Measurements from ENCODE around the gene GNG14.
"Not testable (repeated sequence)": the region's sequence is repeated elsewhere in the genome, so short reads cannot be mapped to it uniquely, and the experiment has no call there.

The GNG14 gene

GRCh38 chr19:12723641-12724426 is 36.0 kb downstream of the GNG14 start, which contains the start of gene TNPO2:
TNPO2 (minus strand) TSS chr19:12723932; CDS start chr19:12720977, 2,955 bp downstream.
- in situ Hi-C loops (cut with HindIII; ENCODE audit: low sequenced_read_pairs): no loop called here

DNA sequence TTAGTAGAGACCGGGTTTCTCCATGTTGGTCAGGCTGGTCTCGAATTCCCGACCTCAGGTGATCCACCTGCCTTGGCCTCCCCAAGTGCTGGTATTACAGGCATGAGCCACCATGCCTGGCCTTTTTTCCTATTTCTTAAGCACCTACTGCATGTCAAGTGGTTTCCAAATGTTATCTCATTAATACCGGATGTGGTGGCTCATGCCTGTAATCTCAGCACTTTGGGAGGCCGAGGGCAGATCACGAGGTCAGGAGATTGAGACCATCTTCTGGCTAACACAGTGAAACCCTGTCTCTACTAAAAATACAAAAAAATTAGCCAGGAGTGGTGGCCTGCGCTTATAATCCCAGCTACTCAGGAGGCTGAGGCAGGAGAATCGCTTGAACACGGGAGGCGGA is 37.8 kb downstream of the GNG14 start:
- in situ Hi-C loops (cut with HindIII; ENCODE audit: low sequenced_read_pairs): not testable (repeated sequence)

- in situ Hi-C loops (cut with HindIII; ENCODE audit: low sequenced_read_pairs): no loop called here
Observed at GRCh38 chr19:12726988-12727316, 39.2 kb downstream of the GNG14 start.

DNA sequence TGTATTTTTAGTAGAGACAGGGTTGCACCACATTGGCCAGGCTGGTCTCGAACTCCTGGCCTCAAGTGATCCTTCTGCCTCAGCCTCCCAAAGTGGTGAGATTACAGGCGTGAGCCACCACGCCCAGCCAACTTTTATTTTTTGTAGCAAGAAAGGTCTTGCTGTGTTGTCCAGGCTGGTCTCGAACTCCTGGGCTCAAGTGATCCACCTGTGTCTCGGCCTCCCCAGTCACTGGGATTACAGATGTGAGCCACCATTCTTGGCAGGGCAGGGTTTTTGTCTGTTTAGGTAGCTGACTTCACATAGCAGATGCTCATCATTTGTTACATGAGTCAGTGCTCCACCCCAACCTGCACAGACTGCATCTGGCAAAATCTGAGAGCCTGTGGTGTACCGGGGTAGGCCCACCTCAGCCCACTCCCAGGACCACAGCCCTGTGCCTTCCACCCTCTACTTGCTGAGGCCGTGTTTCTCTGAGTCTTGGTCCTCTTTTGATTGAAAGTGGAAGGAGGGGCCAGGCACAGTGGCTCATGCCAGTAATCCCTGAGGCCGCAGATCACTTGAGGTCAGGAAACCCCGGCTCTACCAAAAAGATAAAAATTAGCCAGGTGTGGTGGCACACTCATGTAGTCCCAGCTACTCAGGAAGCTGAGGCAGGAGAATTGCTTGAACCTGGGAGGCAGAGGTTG is 40.1 kb downstream of the GNG14 start:
- in situ Hi-C loops (cut with HindIII; ENCODE audit: low sequenced_read_pairs): no loop called here

DNA sequence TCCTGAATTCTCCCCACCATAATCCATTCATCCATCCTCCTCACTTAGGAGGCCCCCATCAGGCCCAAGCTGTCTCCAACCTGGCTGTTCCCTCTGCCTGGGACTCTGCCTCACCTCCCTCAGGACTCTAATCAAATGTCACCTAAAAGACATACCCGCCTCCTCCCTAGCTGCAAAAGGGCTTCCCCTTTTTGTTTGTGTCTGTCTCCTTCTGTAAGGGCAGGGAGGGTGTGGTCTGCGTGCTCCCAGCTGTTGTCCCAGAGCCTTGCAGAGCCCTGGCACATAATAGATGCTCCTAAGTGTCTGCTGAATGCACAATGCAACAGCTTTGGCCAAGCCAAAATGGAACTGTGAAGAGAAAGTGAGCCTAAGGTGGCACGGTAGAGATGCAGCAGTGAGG is 42.3 kb downstream of the GNG14 start:
- in situ Hi-C loops (cut with HindIII; ENCODE audit: low sequenced_read_pairs): no loop called here

DNA sequence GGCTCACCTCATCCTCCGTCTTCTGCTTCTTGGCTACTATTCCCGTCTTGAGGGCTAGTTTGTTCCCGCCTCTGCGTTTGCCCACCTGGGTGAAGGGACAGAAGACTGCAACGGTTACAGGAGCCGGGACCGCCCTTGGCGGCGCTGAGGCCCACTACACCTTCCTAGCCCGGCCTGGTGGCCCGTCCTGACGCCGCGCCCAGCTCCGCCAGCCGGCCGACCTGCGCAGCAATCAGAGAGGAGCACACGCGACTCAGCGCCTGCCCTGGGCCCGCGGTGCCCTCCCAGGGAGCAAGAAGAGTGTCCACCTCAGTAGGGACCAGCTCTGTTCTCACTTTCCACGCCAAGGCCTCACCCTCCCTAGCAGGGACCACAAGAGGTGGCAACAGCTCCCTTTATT is 43.5 kb downstream of the GNG14 start:
- in situ Hi-C loops (cut with HindIII; ENCODE audit: low sequenced_read_pairs): no loop called here

- in situ Hi-C loops (cut with HindIII; ENCODE audit: low sequenced_read_pairs): no loop called here
Observed at GRCh38 chr19:12733369-12734214, 45.8 kb downstream of the GNG14 start.

DNA sequence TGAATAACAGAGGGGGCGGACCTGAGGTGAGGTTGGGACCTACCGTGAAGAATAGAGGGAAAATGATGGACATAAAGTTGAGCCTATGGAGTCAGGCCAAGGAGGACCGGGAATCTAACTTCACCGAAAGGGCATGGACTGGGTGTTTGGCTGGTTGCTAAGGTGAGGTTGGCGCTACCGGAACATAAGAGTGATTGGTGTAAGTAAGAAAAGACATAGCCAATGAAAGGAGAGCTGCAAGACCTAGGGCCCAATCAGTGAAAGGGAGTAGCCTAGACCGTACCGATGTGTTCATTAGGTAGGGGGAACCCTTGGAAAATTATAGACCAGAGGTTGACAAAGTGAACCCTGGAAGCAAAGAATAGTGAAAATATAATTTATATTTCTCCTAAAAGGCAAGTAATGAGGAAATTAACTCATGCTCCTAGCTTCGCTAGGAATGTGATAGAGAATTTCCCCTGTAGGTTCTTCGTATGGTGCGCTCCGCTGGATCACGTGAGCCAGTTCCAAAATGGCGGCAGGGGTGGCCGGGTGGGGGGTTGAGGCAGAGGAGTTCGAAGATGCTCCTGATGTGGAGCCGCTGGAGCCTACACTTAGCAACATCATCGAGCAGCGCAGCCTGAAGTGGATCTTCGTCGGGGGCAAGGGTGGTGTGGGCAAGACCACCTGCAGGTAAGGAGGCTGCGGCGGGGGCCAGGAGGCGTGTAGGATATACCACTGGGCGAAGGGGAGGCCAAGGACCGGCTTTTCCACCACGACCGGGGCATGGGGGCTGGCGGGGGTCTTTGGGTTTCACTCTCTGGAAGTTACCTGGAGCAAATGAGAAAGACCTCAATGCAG is 49.4 kb downstream of the GNG14 start, which contains the start of gene GET3:
Gene GET3 (plus strand): TSS at position 503 of the 840 bp plus-strand sequence. CDS start 9 bp downstream, at position 512.
- in situ Hi-C loops (cut with HindIII; ENCODE audit: low sequenced_read_pairs): no loop called here

DNA sequence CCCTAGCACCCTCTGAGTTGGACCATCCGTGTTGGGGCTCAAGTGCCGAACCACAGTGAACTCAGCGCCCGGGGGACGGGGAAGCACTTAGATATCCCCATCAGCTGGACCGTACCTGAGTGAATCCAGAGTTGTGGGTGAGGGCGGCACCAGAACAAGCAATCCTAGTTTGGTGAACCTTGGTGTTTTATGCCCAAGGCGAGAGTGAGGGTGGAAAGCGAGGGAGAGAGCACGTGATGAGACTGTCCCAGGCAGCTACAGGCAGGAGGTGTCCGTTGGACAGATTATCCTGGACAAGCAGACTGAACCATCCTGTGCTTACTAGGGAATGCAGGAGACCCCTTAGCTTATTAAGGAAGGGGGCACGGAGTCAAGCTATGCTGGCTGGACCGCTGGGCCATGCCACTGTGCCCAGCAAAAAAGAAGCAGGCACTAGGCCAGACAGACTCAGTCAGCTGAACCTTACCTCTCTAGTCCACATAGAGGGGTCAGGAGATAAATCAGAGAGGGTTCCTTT is 50.1 kb downstream of the GNG14 start:
- in situ Hi-C loops (cut with HindIII; ENCODE audit: low sequenced_read_pairs): no loop called here
